ENCODE results near the gene BRAF.

DNA sequence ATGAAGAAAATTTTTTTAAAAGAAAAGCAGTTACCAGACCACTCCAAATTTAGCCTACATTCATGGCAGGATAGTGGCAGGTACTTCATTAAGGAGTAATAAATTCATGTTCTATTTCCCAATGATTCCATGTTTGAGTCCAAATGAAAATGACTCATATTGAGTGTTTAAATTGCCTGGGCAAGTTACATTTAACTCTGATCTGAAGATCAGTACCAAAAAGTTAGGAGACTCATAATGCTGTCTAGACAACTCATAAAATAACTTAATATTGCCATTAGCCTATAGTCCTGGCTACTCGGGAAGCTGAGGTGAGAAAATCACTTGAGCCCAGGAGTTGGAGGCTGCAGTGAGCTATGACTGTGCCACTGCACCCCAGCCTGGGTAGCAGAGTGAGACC, 13.0 kb downstream of the BRAF start:
- TF ChIP-seq, protein P1, sequence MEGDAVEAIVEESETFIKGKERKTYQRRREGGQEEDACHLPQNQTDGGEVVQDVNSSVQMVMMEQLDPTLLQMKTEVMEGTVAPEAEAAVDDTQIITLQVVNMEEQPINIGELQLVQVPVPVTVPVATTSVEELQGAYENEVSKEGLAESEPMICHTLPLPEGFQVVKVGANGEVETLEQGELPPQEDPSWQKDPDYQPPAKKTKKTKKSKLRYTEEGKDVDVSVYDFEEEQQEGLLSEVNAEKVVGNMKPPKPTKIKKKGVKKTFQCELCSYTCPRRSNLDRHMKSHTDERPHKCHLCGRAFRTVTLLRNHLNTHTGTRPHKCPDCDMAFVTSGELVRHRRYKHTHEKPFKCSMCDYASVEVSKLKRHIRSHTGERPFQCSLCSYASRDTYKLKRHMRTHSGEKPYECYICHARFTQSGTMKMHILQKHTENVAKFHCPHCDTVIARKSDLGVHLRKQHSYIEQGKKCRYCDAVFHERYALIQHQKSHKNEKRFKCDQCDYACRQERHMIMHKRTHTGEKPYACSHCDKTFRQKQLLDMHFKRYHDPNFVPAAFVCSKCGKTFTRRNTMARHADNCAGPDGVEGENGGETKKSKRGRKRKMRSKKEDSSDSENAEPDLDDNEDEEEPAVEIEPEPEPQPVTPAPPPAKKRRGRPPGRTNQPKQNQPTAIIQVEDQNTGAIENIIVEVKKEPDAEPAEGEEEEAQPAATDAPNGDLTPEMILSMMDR (IDR thresholded peaks at IDR 0.05; ENCODE audit: insufficient read depth, low read depth, low read length): no peak
- no peak for TF ChIP-seq EZH2 (IDR thresholded peaks at IDR 0.05; ENCODE audit: insufficient read depth, low read length)

Data from astrocyte (in vitro differentiated cells and primary cell).